Left lung (tissue), 10 donors: ENCODE data around the gene MOGAT1. TPM values are rescaled to one million over a fixed set of nuclear protein-coding genes. Genes with fewer than 3 reads are reported as not detected.

ENCODE experiments used
- ATAC-seq: fragments of 200-7000 bp; cut with Tn5 transposase; one replicate; pipeline ENCODE4 v1.9.1; 2020; ENCODE audit warnings: moderate library complexity
- DNase-seq, 4 donors: peaks; one replicate each; pipeline ENCODE4 v3.0.0-alpha.2; 2013 to 2020
- H3K27ac ChIP-seq, 2 donors: fragments of 200-600 bp; sonication (generic) in 1 of 2; one replicate each; pipeline versions ENCODE4 v1.5.0 to v1.8.0; 2020 to 2021
- H3K27me3 ChIP-seq, 2 donors: fragments of 200-600 bp; sonication (generic) in 1 of 2; one replicate each; pipeline versions ENCODE4 v1.5.0 to v1.8.0; 2020 to 2021
- H3K36me3 ChIP-seq, 2 donors: fragments of 200-600 bp; sonication (generic) in 1 of 2; one replicate each; pipeline versions ENCODE4 v1.5.0 to v1.8.0; 2020 to 2021
- H3K4me1 ChIP-seq, 2 donors: fragments of 200-600 bp; one replicate each; pipeline ENCODE4 v1.8.0; 2021
- H3K4me3 ChIP-seq, 2 donors: fragments of 200-600 bp; sonication (generic) in 1 of 2; one replicate each; pipeline versions ENCODE4 v1.5.0 to v1.8.0; 2020 to 2021; ENCODE audit warnings: mild to moderate bottlenecking in 1 of 2
- H3K9me3 ChIP-seq, 2 donors: fragments of 200-600 bp; sonication (generic) in 1 of 2; one replicate each; pipeline versions ENCODE4 v1.5.0 to v1.8.0; 2020 to 2021
- CTCF ChIP-seq, 2 donors: fragments of 200-600 bp; sonication (generic) in 1 of 2; IDR thresholded peaks; one replicate each; pipeline versions ENCODE4 v1.5.0 to v1.8.0; 2021; ENCODE audit warnings: antibody characterized with exemption in 2 of 2
- intact Hi-C, 2 donors: fragments of 100-400 bp; cut with DNase I; formaldehyde crosslinking; loops; one replicate each; pipeline versions ENCODE4 v1.11.2 to v1.14.2; 2022
- polyA plus RNA-seq, 6 donors: library from polyadenylated mRNA; unstranded; fragments of 120-200 nt; gene quantifications; one replicate each; pipeline ENCODE4 v1.2.1, GENCODE V29; 2013; ENCODE audit not compliant: insufficient read length in 6 of 6
- total RNA-seq, 2 donors: library from RNA; stranded (reverse); fragmentation: NEBNext Ultra II Directional; extraction: Animal tissue kit (Norgen Biotek cat#: 25700); gene quantifications; one replicate each; pipeline ENCODE4 v1.2.1, GENCODE V29; 2021
- donor health status: DM: no; HTN: yes; CAD: no.
- donor health status: DM: no; HTN: no; CAD: no.

Gene MOGAT1
- total and polyA plus RNA-seq, 8 donors = 0.26 TPM; not detected in 7

GRCh38 chr2:222677981-222678380 lies 6.5 kb downstream of the MOGAT1 start:
- Histone ChIP-seq H3K4me3 (no peak overlapping the region), H3K27me3 (peaks cover 0 to 66% of the 10 kb centered on the region in 2 donors), H3K36me3 (no peaks in the 10 kb centered on the region), H3K27ac (no peak overlapping the region), H3K9me3 (no peaks in the 10 kb centered on the region), H3K4me1 (no peaks in the 10 kb centered on the region)
- no peak for TF ChIP-seq CTCF (IDR thresholded peaks at IDR 0.05)
- ATAC-seq (no peak), DNase-seq (no peak)
- intact Hi-C loops = no loop called here

- ATAC-seq = no peak
- H3K27me3 ChIP-seq = peaks cover 0 to 20% of the 10 kb centered on the region in 2 donors
- H3K4me3 ChIP-seq = no peak overlapping the region
- intact Hi-C loops = no loop called here
- no peak overlapping the region for H3K27ac ChIP-seq
- no peaks in the 10 kb centered on the region for H3K4me1 ChIP-seq
- no peaks in the 10 kb centered on the region for H3K9me3 ChIP-seq
- H3K36me3 ChIP-seq = no peaks in the 10 kb centered on the region
- no peak for DNase-seq
- no peak for TF ChIP-seq CTCF (IDR thresholded peaks at IDR 0.05)
These were observed 12.3 kb downstream of the MOGAT1 start for GRCh38 chr2:222683805-222684204.

DNA sequence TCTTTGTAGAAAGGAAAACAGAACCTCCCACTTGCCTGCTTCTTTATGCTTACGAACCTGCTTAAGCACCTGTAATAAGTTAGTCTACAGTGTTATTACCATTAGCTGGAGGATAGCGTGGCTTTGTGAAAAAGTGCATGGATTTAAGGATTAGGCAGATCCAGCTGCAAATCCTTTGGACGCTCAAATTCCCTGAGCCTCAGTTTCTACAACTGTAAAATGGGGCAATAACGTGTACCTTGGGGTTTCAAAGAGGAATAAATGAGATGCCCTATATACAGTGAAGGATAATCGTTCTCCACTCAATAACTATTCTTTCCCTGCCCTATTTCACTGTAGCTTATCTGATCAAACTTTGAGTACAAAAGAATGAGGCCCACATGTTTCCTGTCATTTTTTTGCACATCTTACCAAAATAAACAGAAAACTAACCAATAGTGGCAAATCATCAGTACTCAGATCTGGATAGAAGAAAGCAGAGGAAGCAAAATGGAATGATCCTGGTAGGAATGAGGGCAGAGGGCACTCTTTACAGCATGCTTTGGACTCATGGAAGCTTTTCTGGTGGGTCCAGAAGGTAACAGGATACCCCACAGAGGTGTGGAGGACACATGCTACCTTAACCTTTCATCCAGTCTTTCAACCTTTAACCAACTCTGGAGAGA lies 14.8 kb downstream of the MOGAT1 start:
- intact Hi-C loops = no loop called here
- ATAC-seq = no peak
- no peak for TF ChIP-seq CTCF (IDR thresholded peaks at IDR 0.05)

GRCh38 chr2:222688917-222689316 lies 17.5 kb downstream of the MOGAT1 start:
- no peak for TF ChIP-seq CTCF (IDR thresholded peaks at IDR 0.05)
- intact Hi-C loops = no loop called here
- no peak for ATAC-seq

More for the DNA sequence above, 14.8 kb downstream of the MOGAT1 start:
- Histone ChIP-seq H3K4me1 (peaks cover 4 to 12% of the 10 kb centered on the region in 2 donors), H3K9me3 (no peaks in the 10 kb centered on the region), H3K4me3 (no peak overlapping the region), H3K27me3 (peaks cover 0 to 6% of the 10 kb centered on the region in 2 donors), H3K27ac (no peak overlapping the region), H3K36me3 (no peaks in the 10 kb centered on the region)
- no peak for DNase-seq

DNA sequence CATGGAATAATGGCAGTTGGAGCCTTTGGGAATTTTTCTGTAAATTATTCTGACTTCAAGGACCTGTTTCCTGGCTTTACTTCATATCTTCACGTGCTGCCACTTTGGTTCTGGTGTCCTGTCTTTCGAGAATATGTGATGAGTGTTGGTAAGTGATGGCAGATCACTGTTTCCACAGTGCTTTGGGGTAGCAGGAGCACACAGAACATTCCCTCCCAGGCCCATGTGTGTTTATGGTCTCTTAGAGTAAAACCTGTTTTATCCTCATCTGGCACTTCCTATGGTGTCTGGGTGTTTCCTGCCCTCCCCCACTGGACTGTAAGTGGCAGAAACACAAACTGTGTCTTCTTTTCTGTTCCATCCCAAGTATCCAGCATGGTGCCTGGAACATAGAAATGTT lies 17.9 kb downstream of the MOGAT1 start:
- no peaks in the 10 kb centered on the region for H3K9me3 ChIP-seq
- ATAC-seq (no peak), DNase-seq (no peak)
- intact Hi-C loops = no loop called here
- H3K36me3 ChIP-seq = no peaks in the 10 kb centered on the region
- no peak overlapping the region for H3K4me3 ChIP-seq
- H3K27me3 ChIP-seq = no peaks in the 10 kb centered on the region
- TF ChIP-seq CTCF (IDR thresholded peaks at IDR 0.05) = no peak
- H3K27ac ChIP-seq = no peak overlapping the region
- H3K4me1 ChIP-seq = peaks cover 4 to 12% of the 10 kb centered on the region in 2 donors

More at GRCh38 chr2:222688917-222689316, 17.5 kb downstream of the MOGAT1 start:
- H3K36me3 ChIP-seq = no peaks in the 10 kb centered on the region
- H3K4me1 ChIP-seq = peaks cover 4 to 12% of the 10 kb centered on the region in 2 donors
- no peak for DNase-seq
- H3K27ac ChIP-seq = no peak overlapping the region
- H3K27me3 ChIP-seq = no peaks in the 10 kb centered on the region
- H3K9me3 ChIP-seq = no peaks in the 10 kb centered on the region
- H3K4me3 ChIP-seq = no peak overlapping the region
